Colonic mucosa (tissue), 4 donors: ENCODE measurements around the gene SLX9. TPM values are rescaled to one million over a fixed set of nuclear protein-coding genes. Genes with fewer than 3 reads are reported as not detected.

Experiments used
- DNase-seq: peaks from one replicate; pipeline ENCODE4 v3.0.0-alpha.2; 2020
- H3K27ac ChIP-seq: fragments of 200-600 bp; one replicate; pipeline ENCODE4 v1.8.0; 2021
- H3K27me3 ChIP-seq: fragments of 200-600 bp; one replicate; pipeline ENCODE4 v1.8.0; 2021
- H3K36me3 ChIP-seq: fragments of 200-600 bp; one replicate; pipeline ENCODE4 v1.8.0; 2021
- H3K4me1 ChIP-seq: fragments of 200-600 bp; one replicate; pipeline ENCODE4 v1.8.0; 2021; ENCODE audit warnings: mild to moderate bottlenecking
- H3K4me3 ChIP-seq: fragments of 200-600 bp; one replicate; pipeline ENCODE4 v1.8.0; 2021
- H3K9ac ChIP-seq, 2 donors: one replicate each; pipeline ENCODE4 v1.7.0; 2013; ENCODE audit warnings: control low read depth in 2 of 2, low read depth in 2 of 2, low read length in 2 of 2
- H3K9me3 ChIP-seq: fragments of 200-600 bp; one replicate; pipeline ENCODE4 v1.8.0; 2021
- CTCF ChIP-seq: fragments of 200-600 bp; IDR thresholded peaks from one replicate; pipeline ENCODE4 v1.8.0; 2022; ENCODE audit warnings: antibody characterized with exemption, mild to moderate bottlenecking
- intact Hi-C: fragments of 100-400 bp; cut with DNase I; formaldehyde crosslinking; loops from one replicate; pipeline ENCODE4 v1.14.1; 2022
- total RNA-seq, 2 donors: library from RNA; stranded (reverse); fragmentation: NEBNext Ultra II Directional in 1 of 2; extraction: Animal tissue kit (Norgen Biotek cat#: 25700) in 1 of 2; gene quantifications; one replicate each; pipeline ENCODE4 v1.2.1, GENCODE V29; 2021
- donor health status: healthy.
- donor health status: DM: no; HTN: no; CAD: no.
- donor health status: DM: no; HTN: no; CAD: no.

Gene SLX9
- total RNA-seq, 2 donors from 2014 or later = 30.6 to 50.1 TPM

GRCh38 chr21:44914176-44914874 lies 25.5 kb upstream of the SLX9 start:
- Histone ChIP-seq H3K9ac (peak overlapping the region; percentile 19 to 24), H3K4me1 (peaks cover 19% of the 10 kb centered on the region), H3K27me3 (no peaks in the 10 kb centered on the region), H3K36me3 (no peaks in the 10 kb centered on the region), H3K27ac (peak overlapping the region; percentile 6), H3K4me3 (no peak overlapping the region), H3K9me3 (no peaks in the 10 kb centered on the region)
- intact Hi-C loops = loop anchor here (10.0 kb wide), 1 partner anchor 110 kb away; the partner anchor contains the start of gene UBE2G2
- DNase-seq = no peak
- TF ChIP-seq CTCF = no peak

DNA sequence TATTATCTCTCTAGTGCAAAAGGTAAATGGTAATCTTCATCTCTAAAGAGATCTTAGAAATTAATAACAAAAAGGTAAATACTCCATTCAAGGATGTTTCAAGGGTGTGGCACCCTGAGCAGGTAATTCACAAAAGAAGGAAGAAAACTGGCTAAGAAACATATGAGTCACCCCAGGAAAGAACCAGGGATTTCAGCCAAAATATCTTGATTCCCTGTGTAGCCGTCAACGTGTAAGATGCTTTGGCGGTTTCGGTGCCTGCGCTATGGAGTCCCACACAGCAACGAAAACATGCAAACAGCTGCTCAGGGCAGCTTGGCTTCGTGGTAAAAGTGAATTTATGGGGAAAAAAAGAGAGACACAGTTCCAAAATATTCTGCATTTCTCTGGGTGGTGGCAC lies 22.9 kb upstream of the SLX9 start:
- H3K27ac ChIP-seq = no peak overlapping the region
- H3K9me3 ChIP-seq = no peaks in the 10 kb centered on the region
- no peaks in the 10 kb centered on the region for H3K27me3 ChIP-seq
- no peaks in the 10 kb centered on the region for H3K36me3 ChIP-seq
- H3K4me3 ChIP-seq = no peak overlapping the region
- intact Hi-C loops = loop anchor here (10.0 kb wide), 1 partner anchor 112 kb away; the partner anchor contains the start of gene UBE2G2
- no peak for TF ChIP-seq CTCF
- DNase-seq = no peak
- peaks cover 5% of the 10 kb centered on the region for H3K4me1 ChIP-seq
- no peak overlapping the region for H3K9ac ChIP-seq

GRCh38 chr21:44917446-44918106 lies 22.3 kb upstream of the SLX9 start:
- Histone ChIP-seq H3K9me3 (no peaks in the 10 kb centered on the region), H3K27me3 (no peaks in the 10 kb centered on the region), H3K4me1 (no peaks in the 10 kb centered on the region), H3K4me3 (no peak overlapping the region), H3K27ac (no peak overlapping the region), H3K36me3 (no peaks in the 10 kb centered on the region), H3K9ac (no peak overlapping the region)
- DNase-seq = no peak
- no peak for TF ChIP-seq CTCF
- intact Hi-C loops = loop anchor here (10.0 kb wide), 1 partner anchor 113 kb away; the partner anchor contains the start of gene UBE2G2

- H3K9me3 ChIP-seq = no peaks in the 10 kb centered on the region
- no peak overlapping the region for H3K27ac ChIP-seq
- H3K4me1 ChIP-seq = no peaks in the 10 kb centered on the region
- no peak overlapping the region for H3K4me3 ChIP-seq
- no peak overlapping the region for H3K9ac ChIP-seq
- no peaks in the 10 kb centered on the region for H3K36me3 ChIP-seq
- TF ChIP-seq CTCF = no peak
- no peaks in the 10 kb centered on the region for H3K27me3 ChIP-seq
- no peak for DNase-seq
- intact Hi-C loops = loop anchor here (10.0 kb wide), 1 partner anchor 113 kb away; the partner anchor contains the start of gene UBE2G2
These were observed 21.7 kb upstream of the SLX9 start for GRCh38 chr21:44918107-44918470.

DNA sequence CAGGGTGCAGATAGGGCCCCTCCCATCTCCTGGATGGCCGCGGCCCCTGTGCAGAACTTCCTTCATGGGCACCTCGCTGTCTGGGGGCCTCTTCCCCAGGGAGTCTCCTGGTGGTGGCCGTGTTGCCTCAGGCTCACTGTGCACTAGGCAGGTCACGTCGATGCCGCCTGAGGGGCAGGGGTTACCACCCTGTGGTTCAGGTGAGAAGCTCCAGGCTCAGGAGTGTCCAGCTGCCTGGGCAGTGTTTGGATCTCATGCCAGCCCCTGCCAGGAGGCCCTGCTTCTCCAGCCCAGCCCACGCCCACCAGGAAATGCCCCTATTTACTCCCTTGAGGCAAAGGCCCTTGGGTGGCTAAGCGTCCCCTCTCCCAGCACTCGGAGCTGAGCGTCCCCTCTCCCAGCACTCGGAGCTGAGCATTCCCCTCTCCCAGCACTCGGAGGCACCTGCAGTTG lies 21.2 kb upstream of the SLX9 start:
- Histone ChIP-seq H3K27me3 (no peaks in the 10 kb centered on the region), H3K27ac (no peak overlapping the region), H3K36me3 (no peaks in the 10 kb centered on the region), H3K4me3 (no peak overlapping the region), H3K9ac (no peak overlapping the region), H3K4me1 (no peaks in the 10 kb centered on the region), H3K9me3 (no peaks in the 10 kb centered on the region)
- no peak for DNase-seq
- no peak for TF ChIP-seq CTCF
- intact Hi-C loops = loop anchor here (10.0 kb wide), 1 partner anchor 114 kb away; the partner anchor contains the start of gene UBE2G2
